Stimulated activated CD4-positive, alpha-beta T cell treated with anti-CD3 and anti-CD28 coated beads, Interleukin-2, amount 100 ng/mL, for 4 hours (primary cell): ENCODE measurements around the gene PLS3.

Experiments used
- DNase-seq: peaks from one replicate; pipeline ENCODE4 v3.0.0-alpha.2; 2020; ENCODE audit warnings: low read depth

PLS3 gene

DNA sequence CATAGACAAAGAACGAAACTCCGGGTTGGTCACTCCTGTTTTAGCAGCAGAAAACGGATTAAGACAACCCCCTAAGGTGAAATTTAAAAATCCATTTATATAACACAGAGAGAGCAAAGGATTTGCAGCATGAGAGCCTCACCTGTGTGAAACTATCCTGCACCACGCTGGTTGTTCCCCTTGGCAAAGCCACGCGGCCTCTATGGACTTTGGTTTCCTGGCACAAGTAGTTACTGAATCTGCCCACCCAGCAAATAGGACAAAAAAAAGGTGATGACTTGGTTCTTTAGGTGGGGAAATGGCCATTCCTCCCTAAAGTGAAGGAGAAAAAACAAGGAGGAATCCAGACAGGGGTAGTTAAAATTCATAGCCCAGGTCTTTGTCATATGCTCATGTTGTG is 133.1 kb downstream of the PLS3 start:
- DNase-seq, result no peak

- no peak for DNase-seq
These were observed 135.1 kb downstream of the PLS3 start for GRCh38 chrX:115696039-115696438.

DNA sequence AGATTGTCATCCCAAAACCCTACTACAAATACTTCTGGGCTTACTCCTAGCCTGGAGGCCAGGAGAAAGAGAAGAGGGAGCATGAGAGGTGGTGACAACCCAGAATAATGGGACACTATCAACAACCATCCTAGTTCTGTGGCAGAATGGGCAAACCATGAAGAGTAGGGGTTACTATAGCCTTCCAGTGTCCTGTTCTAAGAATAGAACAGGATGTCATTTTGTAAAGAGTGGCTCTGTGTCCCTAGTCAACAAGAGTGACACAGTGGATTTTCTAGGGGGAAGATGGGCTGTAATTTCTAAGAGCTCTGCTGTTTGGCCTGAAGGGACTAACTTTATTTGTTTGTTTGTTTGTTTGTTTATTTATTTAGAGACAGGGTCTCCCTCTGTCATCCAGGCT is 136.0 kb downstream of the PLS3 start:
- no peak for DNase-seq

- DNase-seq, result no peak
These were observed 136.8 kb downstream of the PLS3 start for GRCh38 chrX:115697806-115698205.
